Measurements from ENCODE around the gene NPAT. TPM values are rescaled to one million over a fixed set of nuclear protein-coding genes. Genes with fewer than 3 reads are reported as not detected.

The NPAT gene
- total and polyA plus RNA-seq, 2 of the 13 experiments (the other 11 are each of a cell fraction or from before 2014, with no cell fraction given) = 4.4 to 11.2 TPM

- TF ChIP-seq, protein P1, sequence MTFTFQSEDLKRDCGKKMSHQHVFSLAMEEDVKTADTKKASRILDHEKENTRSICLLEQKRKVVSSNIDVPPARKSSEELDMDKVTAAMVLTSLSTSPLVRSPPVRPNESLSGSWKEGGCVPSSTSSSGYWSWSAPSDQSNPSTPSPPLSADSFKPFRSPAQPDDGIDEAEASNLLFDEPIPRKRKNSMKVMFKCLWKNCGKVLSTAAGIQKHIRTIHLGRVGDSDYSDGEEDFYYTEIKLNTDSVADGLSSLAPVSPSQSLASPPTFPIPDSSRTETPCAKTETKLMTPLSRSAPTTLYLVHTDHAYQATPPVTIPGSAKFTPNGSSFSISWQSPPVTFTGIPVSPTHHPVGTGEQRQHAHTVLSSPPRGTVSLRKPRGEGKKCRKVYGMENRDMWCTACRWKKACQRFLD (CRISPR knock-in tag; IDR thresholded peaks at IDR 0.05; ENCODE audit: borderline replicate concordance) = no peak
- TF ChIP-seq PCBP1 (IDR thresholded peaks at IDR 0.05; ENCODE audit: borderline replicate concordance, low read depth, low read length) (no peak), HDAC1 (CRISPR knock-in tag; IDR thresholded peaks at IDR 0.05) (no peak), ZFX (CRISPR knock-in tag; IDR thresholded peaks at IDR 0.05; ENCODE audit: low read depth) (peak; percentile 10; the same call in 1 of the 2 replicates), CREB1 (IDR thresholded peaks at IDR 0.05) (no peak), CREB1 (CRISPR knock-in tag; IDR thresholded peaks at IDR 0.05) (no peak), SOX5 (CRISPR knock-in tag; IDR thresholded peaks at IDR 0.05; ENCODE audit: borderline replicate concordance) (no peak), POLR2AphosphoS2 (IDR thresholded peaks at IDR 0.05; ENCODE audit: low read depth, low read length) (no peak), CBX2 (IDR thresholded peaks at IDR 0.05; ENCODE audit: low read depth, low read length) (no peak), CBX2 (CRISPR knock-in tag; IDR thresholded peaks at IDR 0.05; ENCODE audit: low read depth) (no peak), ZNF713 (CRISPR knock-in tag; IDR thresholded peaks at IDR 0.05) (no peak), MXD4 (CRISPR knock-in tag; IDR thresholded peaks at IDR 0.05) (no peak), TOE1 (CRISPR knock-in tag; IDR thresholded peaks at IDR 0.05) (no peak), JUN (CRISPR knock-in tag; IDR thresholded peaks at IDR 0.05) (no peak), ZMYM4 (CRISPR knock-in tag; IDR thresholded peaks at IDR 0.05) (no peak), ZNF263 (CRISPR knock-in tag; IDR thresholded peaks at IDR 0.05) (no peak), YEATS4 (CRISPR knock-in tag; IDR thresholded peaks at IDR 0.05; ENCODE audit: borderline replicate concordance) (no peak; the same call in 1 of the 2 replicates), ZKSCAN5 (CRISPR knock-in tag; IDR thresholded peaks at IDR 0.05) (no peak), SP140L (CRISPR knock-in tag; IDR thresholded peaks at IDR 0.05; ENCODE audit: borderline replicate concordance) (no peak), TBL1XR1 (IDR thresholded peaks at IDR 0.05; ENCODE audit: borderline replicate concordance, low read length, partially characterized antibody) (no peak), ZNF672 (CRISPR knock-in tag; IDR thresholded peaks at IDR 0.05) (no peak), LRRFIP1 (CRISPR knock-in tag; conservative IDR thresholded peaks at IDR 0.05) (no peak)
- TF ChIP-seq, protein P2, sequence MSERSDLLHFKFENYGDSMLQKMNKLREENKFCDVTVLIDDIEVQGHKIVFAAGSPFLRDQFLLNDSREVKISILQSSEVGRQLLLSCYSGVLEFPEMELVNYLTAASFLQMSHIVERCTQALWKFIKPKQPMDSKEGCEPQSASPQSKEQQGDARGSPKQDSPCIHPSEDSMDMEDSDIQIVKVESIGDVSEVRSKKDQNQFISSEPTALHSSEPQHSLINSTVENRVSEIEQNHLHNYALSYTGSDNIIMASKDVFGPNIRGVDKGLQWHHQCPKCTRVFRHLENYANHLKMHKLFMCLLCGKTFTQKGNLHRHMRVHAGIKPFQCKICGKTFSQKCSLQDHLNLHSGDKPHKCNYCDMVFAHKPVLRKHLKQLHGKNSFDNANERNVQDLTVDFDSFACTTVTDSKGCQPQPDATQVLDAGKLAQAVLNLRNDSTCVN (CRISPR knock-in tag; IDR thresholded peaks at IDR 0.05; ENCODE audit: borderline replicate concordance) = peak; percentile 18; the same call in 1 of the 2 replicates
- TF ChIP-seq, protein P3, sequence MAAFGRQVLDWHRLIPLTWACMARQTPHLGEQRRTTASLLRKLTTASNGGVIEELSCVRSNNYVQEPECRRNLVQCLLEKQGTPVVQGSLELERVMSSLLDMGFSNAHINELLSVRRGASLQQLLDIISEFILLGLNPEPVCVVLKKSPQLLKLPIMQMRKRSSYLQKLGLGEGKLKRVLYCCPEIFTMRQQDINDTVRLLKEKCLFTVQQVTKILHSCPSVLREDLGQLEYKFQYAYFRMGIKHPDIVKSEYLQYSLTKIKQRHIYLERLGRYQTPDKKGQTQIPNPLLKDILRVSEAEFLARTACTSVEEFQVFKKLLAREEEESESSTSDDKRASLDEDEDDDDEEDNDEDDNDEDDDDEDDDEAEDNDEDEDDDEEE (CRISPR knock-in tag; IDR thresholded peaks at IDR 0.05) = no peak; the same call in 1 of the 2 replicates
Measured at GRCh38 chr11:108221911-108222573, 396 bp downstream of the NPAT start (continued).

Data from HepG2 (cell line).